A549 (cell line): ENCODE measurements around the gene CSRP2. TPM values are rescaled to one million over a fixed set of nuclear protein-coding genes. Genes with fewer than 3 reads are reported as not detected.

Experiments
- ATAC-seq, 2 experiments: fragments of 200-7000 bp in 1 of 2; fragments of >200 bp in 1 of 2; cut with Nextera tagmentation in 1 of 2; cut with Tn5 transposase in 1 of 2; 3 replicates each; pipeline versions ENCODE4 v1.8.0 to v1.9.1; 2018 to 2020; ENCODE audit warnings: mild to moderate bottlenecking in 1 of 2, moderate library complexity in 1 of 2
- CTCF ChIA-PET: fragments of 300-600 bp; sonication (Branson Sonifier 250); formaldehyde crosslinking; extraction: SDS; loops from one replicate; lab custom pipeline; 2021; ENCODE audit warnings: antibody characterized with exemption, inconsistent platforms; lab: Yijun Ruan, JAX
- POLR2A ChIA-PET: fragments of 350-600 bp; formaldehyde crosslinking; extraction: SDS; loops from one replicate; lab custom pipeline; 2021; ENCODE audit warnings: antibody characterized with exemption, inconsistent platforms; lab: Yijun Ruan, JAX
- DNase-seq, 2 experiments: peaks; one replicate each; pipeline versions ENCODE4 v3.0.0 to v3.0.0-alpha.2; 2011 to 2016; ENCODE audit warnings: low read depth in 1 of 2, low spot score in 1 of 2
- FAIRE-seq: peaks from 2 replicates; lab custom pipeline; 2011; peaks lifted over from hg19 to GRCh38; lab: Jason Lieb, UNC
- H3K27ac ChIP-seq, 2 experiments: fragments of >200 bp; sonication (Bioruptor Twin); formaldehyde crosslinking; 3 replicates each; pipeline ENCODE4 v1.5.1; 2016 to 2017
- H3K4me1 ChIP-seq: fragments of >200 bp; sonication (Bioruptor Twin); formaldehyde crosslinking; 3 replicates; pipeline ENCODE4 v1.6.1; 2016
- H3K4me2 ChIP-seq: fragments of >200 bp; sonication (Bioruptor Twin); formaldehyde crosslinking; 3 replicates; pipeline ENCODE4 v1.6.1; 2016
- H3K4me3 ChIP-seq: fragments of >200 bp; sonication (Bioruptor Twin); formaldehyde crosslinking; 3 replicates; pipeline ENCODE4 v1.5.1; 2016
- H3K9me3 ChIP-seq: fragments of >200 bp; sonication (Bioruptor Twin); formaldehyde crosslinking; 3 replicates; pipeline ENCODE4 v1.6.1; 2016
- BHLHE40 ChIP-seq: IDR thresholded peaks from 2 replicates; pipeline ENCODE4 v1.6.1; 2012; ENCODE audit warnings: low read depth, low read length, inconsistent platforms
- CBX2 ChIP-seq: fragments of 200-600 bp; sonication (generic); IDR thresholded peaks from 2 replicates; pipeline ENCODE4 v1.6.1; 2016; ENCODE audit warnings: low read depth, mild to moderate bottlenecking, borderline replicate concordance
- EHF ChIP-seq: fragments of 250-450 bp; sonication (Bioruptor Pico); IDR thresholded peaks from 2 replicates; pipeline ENCODE4 v1.5.0; 2020; ENCODE audit warnings: mild to moderate bottlenecking
- EHMT2 ChIP-seq: fragments of 200-600 bp; sonication (generic); IDR thresholded peaks from 2 replicates; pipeline ENCODE4 v1.6.1; 2016; ENCODE audit warnings: antibody characterized with exemption, low read depth, mild to moderate bottlenecking, moderate library complexity
- ESRRA ChIP-seq: fragments of 150-350 bp; IDR thresholded peaks from 2 replicates; pipeline ENCODE4 v1.6.1; 2014; ENCODE audit warnings: mild to moderate bottlenecking, low read length, borderline replicate concordance
- FOSL2 ChIP-seq, 2 experiments: fragments of 450-650 bp in 1 of 2; fragments of >200 bp in 1 of 2; sonication (Bioruptor Twin) in 1 of 2; formaldehyde crosslinking; IDR thresholded peaks; 2 replicates each; pipeline versions ENCODE4 v1.5.0 to v1.6.1; 2016 to 2020; ENCODE audit warnings: mild to moderate bottlenecking in 1 of 2, moderate library complexity in 1 of 2
- GATA3 ChIP-seq: IDR thresholded peaks from 2 replicates; pipeline ENCODE4 v1.6.1; 2012; ENCODE audit warnings: borderline replicate concordance
- HDAC2 ChIP-seq: fragments of 200-600 bp; sonication (generic); IDR thresholded peaks from 2 replicates; pipeline ENCODE4 v1.6.1; 2016
- HOXB5 ChIP-seq: fragments of 250-450 bp; sonication (Bioruptor Pico); IDR thresholded peaks from 2 replicates; pipeline ENCODE4 v1.5.0; 2020; ENCODE audit warnings: mild to moderate bottlenecking, moderate library complexity
- JUNB ChIP-seq: fragments of >200 bp; sonication (Bioruptor Twin); formaldehyde crosslinking; IDR thresholded peaks from 2 replicates; pipeline ENCODE4 v1.6.1; 2016
- KDM1A ChIP-seq: fragments of 200-600 bp; sonication (generic); IDR thresholded peaks from 2 replicates; pipeline ENCODE4 v1.6.1; 2016; ENCODE audit warnings: low read depth, mild to moderate bottlenecking
- KDM5A ChIP-seq: fragments of 200-600 bp; sonication (generic); IDR thresholded peaks from 2 replicates; pipeline ENCODE4 v1.6.1; 2016; ENCODE audit warnings: antibody characterized with exemption, mild to moderate bottlenecking
- MAFK ChIP-seq: fragments of 450-650 bp; IDR thresholded peaks from 2 replicates; pipeline ENCODE4 v1.6.1; 2014; ENCODE audit not compliant: partially characterized antibody
- MAZ ChIP-seq: fragments of 150-350 bp; IDR thresholded peaks from 2 replicates; pipeline ENCODE4 v1.6.1; 2014; ENCODE audit warnings: antibody characterized with exemption, low read depth, low read length, borderline replicate concordance
- NPAS2 ChIP-seq: fragments of 250-450 bp; sonication (Bioruptor Pico); IDR thresholded peaks from 2 replicates; pipeline ENCODE4 v1.8.0; 2022; ENCODE audit warnings: mild to moderate bottlenecking, moderate library complexity, borderline replicate concordance
- NR3C1 ChIP-seq: fragments of >200 bp; sonication (Bioruptor Twin); formaldehyde crosslinking; IDR thresholded peaks from 3 replicates; pipeline ENCODE4 v1.6.1; 2017
- POLR2A ChIP-seq: IDR thresholded peaks from 2 replicates; pipeline ENCODE4 v1.6.1; 2012; ENCODE audit warnings: mild to moderate bottlenecking, low read length
- RARB ChIP-seq: fragments of 250-450 bp; sonication (Bioruptor Pico); IDR thresholded peaks from 2 replicates; pipeline ENCODE4 v1.8.0; 2021; ENCODE audit warnings: mild to moderate bottlenecking, moderate library complexity
- RCOR1 ChIP-seq: fragments of 150-350 bp; IDR thresholded peaks from 2 replicates; pipeline ENCODE4 v1.6.1; 2014; ENCODE audit warnings: antibody characterized with exemption, low read length, low read depth
- RFX5 ChIP-seq: fragments of 450-650 bp; IDR thresholded peaks from 2 replicates; pipeline ENCODE4 v1.7.1; 2014; ENCODE audit warnings: antibody characterized with exemption, mild to moderate bottlenecking, moderate library complexity
- RNF2 ChIP-seq: fragments of 200-600 bp; sonication (generic); IDR thresholded peaks from 2 replicates; pipeline ENCODE4 v1.6.1; 2016; ENCODE audit warnings: low read depth, mild to moderate bottlenecking, antibody characterized with exemption, moderate library complexity, borderline replicate concordance
- TFCP2L1 ChIP-seq: fragments of 250-450 bp; sonication (Bioruptor Pico); IDR thresholded peaks from 2 replicates; pipeline ENCODE4 v1.5.0; 2021; ENCODE audit warnings: mild to moderate bottlenecking
- ZC3H11A ChIP-seq: fragments of 450-650 bp; IDR thresholded peaks from 2 replicates; pipeline ENCODE4 v1.6.1; 2014; ENCODE audit warnings: antibody characterized with exemption, mild to moderate bottlenecking
- ZNF302 ChIP-seq: fragments of 250-450 bp; sonication (Bioruptor Pico); IDR thresholded peaks from 2 replicates; pipeline ENCODE4 v1.9.0; 2021; ENCODE audit warnings: inconsistent platforms, mild to moderate bottlenecking, moderate library complexity
- WGBS: methylation state at CpG from one replicate; pipeline ENCODE4 v1.1.6; 2017; ENCODE audit errors: missing lambda C conversion rate; 5-methylcytosine and 5-hydroxymethylcytosine counted together
- polyA plus RNA-seq, 4 experiments: library from polyadenylated mRNA; depleted of rRNA in 3 of 4; stranded (reverse); fragments of >200 nt; fragmentation: RNase III in 1 of 4; extraction: RNeasy Plus Mini Kit Qiagen cat#74134 plus additional on column Dnase treatment in 1 of 4; gene quantifications; 2 replicates in 3 of 4; 3 replicates in 1 of 4; pipeline ENCODE4 v1.2.3, GENCODE V29; 2011 to 2017
- TF ChIP-seq, protein P1 (sequence below): fragments of >200 bp; sonication (Bioruptor Twin); formaldehyde crosslinking; IDR thresholded peaks from 3 replicates; pipeline ENCODE4 v1.5.1; 2016
- TF ChIP-seq, protein P2 (sequence below): fragments of 450-650 bp; IDR thresholded peaks from 2 replicates; pipeline ENCODE4 v1.6.1; 2014; ENCODE audit warnings: antibody characterized with exemption
- TF ChIP-seq, protein P3 (sequence below): fragments of >200 bp; sonication (Bioruptor Twin); formaldehyde crosslinking; IDR thresholded peaks from 2 replicates; pipeline ENCODE4 v1.6.1; 2016
- TF ChIP-seq, protein P4 (sequence below): IDR thresholded peaks from 2 replicates; pipeline ENCODE4 v1.6.1; 2012
- TF ChIP-seq, protein P5 (sequence below): IDR thresholded peaks from 2 replicates; pipeline ENCODE4 v1.6.1; 2012; ENCODE audit warnings: low read depth, borderline replicate concordance

Gene CSRP2
- polyA plus RNA-seq, 2 of the 4 experiments (the other 2 are of a cell fraction) = 19.2 to 23.6 TPM

DNA sequence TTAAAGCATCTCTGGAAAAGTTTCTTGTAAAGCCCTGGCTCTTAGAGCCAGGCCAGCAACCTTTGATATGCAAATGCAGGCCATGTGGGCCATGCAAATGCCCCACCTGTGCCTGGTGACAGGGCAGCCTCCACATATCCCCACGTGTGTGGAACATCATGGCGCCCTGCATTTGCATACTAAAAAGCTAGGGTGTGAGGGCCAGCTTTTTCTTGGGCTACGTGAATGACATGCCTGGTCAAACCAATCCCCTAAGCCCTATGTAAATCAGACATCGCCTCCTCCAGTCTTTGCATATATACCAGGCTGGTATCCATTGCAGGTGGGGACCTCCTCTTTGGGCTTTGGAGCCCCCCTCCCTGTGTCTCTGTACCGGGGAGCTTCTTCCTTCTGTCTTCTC is 6.4 kb downstream of the CSRP2 start:
- no peak for FAIRE-seq
- TF ChIP-seq ZC3H11A (no peak), HDAC2 (no peak), BHLHE40 (no peak), TFCP2L1 (CRISPR knock-in tag) (no peak), GATA3 (no peak), MAZ (no peak), MAFK (no peak), RFX5 (no peak), ESRRA (no peak), ZNF302 (CRISPR knock-in tag) (no peak), EHMT2 (no peak), FOSL2 (IDR thresholded peaks at IDR 0.05) (no peak), FOSL2 (CRISPR knock-in tag; IDR thresholded peaks at IDR 0.05) (no peak), POLR2A (no peak), HOXB5 (CRISPR knock-in tag) (no peak)
- TF ChIP-seq, protein P1, sequence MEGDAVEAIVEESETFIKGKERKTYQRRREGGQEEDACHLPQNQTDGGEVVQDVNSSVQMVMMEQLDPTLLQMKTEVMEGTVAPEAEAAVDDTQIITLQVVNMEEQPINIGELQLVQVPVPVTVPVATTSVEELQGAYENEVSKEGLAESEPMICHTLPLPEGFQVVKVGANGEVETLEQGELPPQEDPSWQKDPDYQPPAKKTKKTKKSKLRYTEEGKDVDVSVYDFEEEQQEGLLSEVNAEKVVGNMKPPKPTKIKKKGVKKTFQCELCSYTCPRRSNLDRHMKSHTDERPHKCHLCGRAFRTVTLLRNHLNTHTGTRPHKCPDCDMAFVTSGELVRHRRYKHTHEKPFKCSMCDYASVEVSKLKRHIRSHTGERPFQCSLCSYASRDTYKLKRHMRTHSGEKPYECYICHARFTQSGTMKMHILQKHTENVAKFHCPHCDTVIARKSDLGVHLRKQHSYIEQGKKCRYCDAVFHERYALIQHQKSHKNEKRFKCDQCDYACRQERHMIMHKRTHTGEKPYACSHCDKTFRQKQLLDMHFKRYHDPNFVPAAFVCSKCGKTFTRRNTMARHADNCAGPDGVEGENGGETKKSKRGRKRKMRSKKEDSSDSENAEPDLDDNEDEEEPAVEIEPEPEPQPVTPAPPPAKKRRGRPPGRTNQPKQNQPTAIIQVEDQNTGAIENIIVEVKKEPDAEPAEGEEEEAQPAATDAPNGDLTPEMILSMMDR = no peak
- Histone ChIP-seq H3K9me3 (no peaks in the 10 kb centered on the region), H3K4me1 (0 out of 3 replicates have a peak, but pooled peaks cover under 1% of the 10 kb centered on the region), H3K4me3 (no peak overlapping the region), H3K4me2 (no peak overlapping the region), H3K27ac (no peak overlapping the region)
- DNase-seq = no peak
- no peak for ATAC-seq
- ChIA-PET POLR2A (no interaction called here), CTCF (interaction anchor here (1.1 to 1.5 kb wide), 4 partner anchors 12 to 138 kb away, joined by 3 to 5 read pairs (median 4); no protein-coding TSS in a partner anchor)
- WGBS = 87% methylated on average over 5 of the region's 5 CpGs

DNA sequence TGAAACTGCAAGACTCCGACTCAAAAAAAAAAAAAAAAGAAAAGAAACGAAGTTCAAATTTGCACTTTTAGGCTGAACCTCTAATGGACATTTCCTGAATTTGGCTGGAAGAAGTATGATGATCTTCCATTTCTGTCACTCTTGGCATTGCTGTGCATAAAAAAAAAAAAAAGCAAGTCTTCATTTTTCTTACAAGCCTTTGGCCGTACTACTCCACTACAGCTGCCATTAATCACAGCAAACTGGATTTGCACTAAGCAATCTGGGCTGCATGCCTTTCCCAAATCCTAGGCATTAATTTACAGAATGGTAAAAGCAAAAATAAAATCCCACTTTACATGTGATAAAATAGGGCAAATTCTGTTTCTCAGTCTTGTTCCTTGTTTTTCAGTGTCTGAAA is 7.1 kb downstream of the CSRP2 start:
- Histone ChIP-seq H3K27ac (no peak overlapping the region), H3K4me1 (no peaks in the 10 kb centered on the region), H3K4me2 (no peak overlapping the region), H3K4me3 (no peak overlapping the region), H3K9me3 (no peaks in the 10 kb centered on the region)
- TF ChIP-seq NR3C1 (no peak), POLR2A (no peak), FOSL2 (IDR thresholded peaks at IDR 0.05) (no peak), FOSL2 (CRISPR knock-in tag; IDR thresholded peaks at IDR 0.05) (no peak), RARB (CRISPR knock-in tag) (no peak), KDM5A (no peak), BHLHE40 (no peak), EHF (no peak)
- FAIRE-seq (no peak), DNase-seq (no peak), ATAC-seq (no peak)
- POLR2A ChIA-PET = no interaction called here
- CTCF ChIA-PET = interaction anchor here (0.6 to 1.5 kb wide), 3 partner anchors 14 to 81 kb away, joined by 3 to 5 read pairs (median 3); no protein-coding TSS in a partner anchor
- 87% methylated on average over 3 of the region's 3 CpGs for WGBS

DNA sequence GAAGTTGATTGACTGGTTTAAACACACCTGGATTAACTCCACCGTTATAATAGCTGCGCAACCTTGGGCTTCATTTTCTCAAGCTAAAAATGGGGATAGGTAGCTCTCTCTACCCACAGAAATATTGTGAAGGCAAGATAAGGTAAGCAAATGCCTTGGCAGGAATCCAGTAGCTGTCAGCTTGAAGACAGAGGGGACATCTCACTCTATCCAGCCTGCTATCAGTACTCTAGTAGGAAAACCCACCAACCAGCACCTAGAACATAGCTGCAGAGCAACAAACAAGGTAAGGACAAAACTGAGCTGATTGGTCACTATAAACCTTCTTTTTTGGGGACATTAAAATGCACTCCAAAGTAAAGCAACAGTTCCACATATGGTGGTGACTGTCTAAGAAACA is 7.7 kb downstream of the CSRP2 start:
- TF ChIP-seq, protein P2, sequence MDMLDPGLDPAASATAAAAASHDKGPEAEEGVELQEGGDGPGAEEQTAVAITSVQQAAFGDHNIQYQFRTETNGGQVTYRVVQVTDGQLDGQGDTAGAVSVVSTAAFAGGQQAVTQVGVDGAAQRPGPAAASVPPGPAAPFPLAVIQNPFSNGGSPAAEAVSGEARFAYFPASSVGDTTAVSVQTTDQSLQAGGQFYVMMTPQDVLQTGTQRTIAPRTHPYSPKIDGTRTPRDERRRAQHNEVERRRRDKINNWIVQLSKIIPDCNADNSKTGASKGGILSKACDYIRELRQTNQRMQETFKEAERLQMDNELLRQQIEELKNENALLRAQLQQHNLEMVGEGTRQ = no peak
- TF ChIP-seq KDM1A (no peak), NPAS2 (no peak), RARB (CRISPR knock-in tag) (no peak), CBX2 (no peak), NR3C1 (no peak), RNF2 (no peak), POLR2A (no peak), ESRRA (no peak), JUNB (no peak), ZNF302 (CRISPR knock-in tag) (no peak), RCOR1 (no peak)
- TF ChIP-seq, protein P3, sequence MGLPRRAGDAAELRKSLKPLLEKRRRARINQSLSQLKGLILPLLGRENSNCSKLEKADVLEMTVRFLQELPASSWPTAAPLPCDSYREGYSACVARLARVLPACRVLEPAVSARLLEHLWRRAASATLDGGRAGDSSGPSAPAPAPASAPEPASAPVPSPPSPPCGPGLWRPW = no peak
- TF ChIP-seq, protein P4, sequence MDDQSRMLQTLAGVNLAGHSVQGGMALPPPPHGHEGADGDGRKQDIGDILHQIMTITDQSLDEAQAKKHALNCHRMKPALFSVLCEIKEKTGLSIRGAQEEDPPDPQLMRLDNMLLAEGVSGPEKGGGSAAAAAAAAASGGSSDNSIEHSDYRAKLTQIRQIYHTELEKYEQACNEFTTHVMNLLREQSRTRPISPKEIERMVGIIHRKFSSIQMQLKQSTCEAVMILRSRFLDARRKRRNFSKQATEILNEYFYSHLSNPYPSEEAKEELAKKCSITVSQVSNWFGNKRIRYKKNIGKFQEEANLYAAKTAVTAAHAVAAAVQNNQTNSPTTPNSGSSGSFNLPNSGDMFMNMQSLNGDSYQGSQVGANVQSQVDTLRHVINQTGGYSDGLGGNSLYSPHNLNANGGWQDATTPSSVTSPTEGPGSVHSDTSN = no peak
- TF ChIP-seq, protein P5, sequence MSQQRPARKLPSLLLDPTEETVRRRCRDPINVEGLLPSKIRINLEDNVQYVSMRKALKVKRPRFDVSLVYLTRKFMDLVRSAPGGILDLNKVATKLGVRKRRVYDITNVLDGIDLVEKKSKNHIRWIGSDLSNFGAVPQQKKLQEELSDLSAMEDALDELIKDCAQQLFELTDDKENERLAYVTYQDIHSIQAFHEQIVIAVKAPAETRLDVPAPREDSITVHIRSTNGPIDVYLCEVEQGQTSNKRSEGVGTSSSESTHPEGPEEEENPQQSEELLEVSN = no peak
- 99% methylated on average over 2 of the region's 2 CpGs for WGBS
- no peak for ATAC-seq
- no peak for DNase-seq
- Histone ChIP-seq H3K4me1 (no peaks in the 10 kb centered on the region), H3K27ac (no peak overlapping the region), H3K4me3 (no peak overlapping the region), H3K4me2 (no peak overlapping the region), H3K9me3 (no peaks in the 10 kb centered on the region)
- FAIRE-seq = no peak
- ChIA-PET CTCF (interaction anchor here (1.5 kb wide), 1 partner anchor 15 kb away, joined by 5 read pairs; no protein-coding TSS in a partner anchor), POLR2A (no interaction called here)
